HPDE6-E6E7 (cell line): Measurements from ENCODE around the gene IL17A.
"Not testable (repeated sequence)": the region's sequence is repeated elsewhere in the genome, so short reads cannot be mapped to it uniquely, and the experiment has no call there.

Experiments
- DNase-seq: peaks from one replicate; pipeline ENCODE4 v3.0.0; 2011; ENCODE audit warnings: missing footprints; ENCODE audit errors: extremely low spot score

Gene IL17A

GRCh38 chr6:52164319-52165094 lies 21.7 kb upstream of the IL17A start:
- DNase-seq = no peak

GRCh38 chr6:52167267-52167666 lies 18.9 kb upstream of the IL17A start:
- no peak for DNase-seq

- DNase-seq = not testable (repeated sequence)
These were observed 17.8 kb upstream of the IL17A start for GRCh38 chr6:52168351-52168750.

- DNase-seq = no peak
These were observed 12.1 kb upstream of the IL17A start for GRCh38 chr6:52174118-52174517.

- DNase-seq = no peak
These were observed 9.6 kb upstream of the IL17A start for GRCh38 chr6:52176550-52176949.

GRCh38 chr6:52177961-52178360 lies 8.2 kb upstream of the IL17A start:
- no peak for DNase-seq

GRCh38 chr6:52180787-52181558 lies 5.2 kb upstream of the IL17A start:
- no peak for DNase-seq

GRCh38 chr6:52183131-52183713 lies 3.0 kb upstream of the IL17A start:
- DNase-seq = no peak

- DNase-seq = no peak
These were observed 305 bp downstream of the IL17A start for GRCh38 chr6:52186480-52186879.

GRCh38 chr6:52187098-52187497 lies 923 bp downstream of the IL17A start:
- DNase-seq = no peak

- DNase-seq = no peak
These were observed 3.8 kb downstream of the IL17A start for GRCh38 chr6:52189974-52190373.

- no peak for DNase-seq
These were observed 4.2 kb downstream of the IL17A start for GRCh38 chr6:52190409-52190808.

- no peak for DNase-seq
These were observed 5.6 kb downstream of the IL17A start for GRCh38 chr6:52191824-52192223.

- no peak for DNase-seq
These were observed 9.7 kb downstream of the IL17A start for GRCh38 chr6:52195886-52196285.

GRCh38 chr6:52200088-52200487 lies 13.9 kb downstream of the IL17A start:
- not testable (repeated sequence) for DNase-seq

- DNase-seq = no peak
These were observed 14.9 kb downstream of the IL17A start for GRCh38 chr6:52201046-52201445.

- no peak for DNase-seq
These were observed 15.3 kb downstream of the IL17A start for GRCh38 chr6:52201493-52201892.

- DNase-seq = no peak
These were observed 20.9 kb downstream of the IL17A start for GRCh38 chr6:52207066-52207465.

GRCh38 chr6:52208612-52209011 lies 22.4 kb downstream of the IL17A start:
- no peak for DNase-seq

GRCh38 chr6:52209770-52210169 lies 23.6 kb downstream of the IL17A start:
- DNase-seq = no peak

GRCh38 chr6:52210227-52210626 lies 24.1 kb downstream of the IL17A start:
- no peak for DNase-seq

GRCh38 chr6:52213127-52213526 lies 27.0 kb downstream of the IL17A start:
- no peak for DNase-seq

GRCh38 chr6:52215787-52216186 lies 29.6 kb downstream of the IL17A start:
- no peak for DNase-seq
